Immature natural killer cell (primary cell): Measurements from ENCODE around the gene ZNF609. TPM values are rescaled to one million over a fixed set of nuclear protein-coding genes. Genes with fewer than 3 reads are reported as not detected.

ENCODE experiments used
- DNase-seq, 3 donors: peaks; one replicate each; pipeline ENCODE4 v3.0.0; 2022; ENCODE audit warnings: mixed read lengths in 1 of 3
- H3K27ac Mint-ChIP-seq, 6 donors: one replicate each; pipeline ENCODE4 v1.8.0; 2020; ENCODE audit warnings: mixed read lengths in 6 of 6, mild to moderate bottlenecking in 5 of 6, inconsistent platforms in 4 of 6, moderate library complexity in 3 of 6
- H3K27me3 Mint-ChIP-seq, 3 donors: one replicate each; pipeline ENCODE4 v1.8.0; 2020 to 2021; ENCODE audit warnings: low read depth in 3 of 3, mild to moderate bottlenecking in 3 of 3, mixed read lengths in 3 of 3, moderate library complexity in 3 of 3, inconsistent platforms in 1 of 3
- H3K36me3 Mint-ChIP-seq, 3 donors: one replicate each; pipeline ENCODE4 v1.8.0; 2020; ENCODE audit warnings: mixed read lengths in 3 of 3, inconsistent platforms in 2 of 3, mild to moderate bottlenecking in 2 of 3
- H3K4me1 Mint-ChIP-seq, 2 donors: one replicate each; pipeline ENCODE4 v1.8.0; 2020; ENCODE audit warnings: inconsistent platforms in 2 of 2, mild to moderate bottlenecking in 2 of 2, mixed read lengths in 2 of 2, moderate library complexity in 1 of 2
- H3K4me3 Mint-ChIP-seq, 5 donors: one replicate each; pipeline ENCODE4 v1.8.0; 2020; ENCODE audit warnings: mild to moderate bottlenecking in 5 of 5, mixed read lengths in 5 of 5, inconsistent platforms in 3 of 5, moderate library complexity in 3 of 5
- H3K9me3 Mint-ChIP-seq, 6 donors: one replicate each; pipeline ENCODE4 v1.8.0; 2020; ENCODE audit warnings: mild to moderate bottlenecking in 6 of 6, mixed read lengths in 6 of 6, inconsistent platforms in 4 of 6, moderate library complexity in 3 of 6
- polyA plus RNA-seq, 3 donors: library from polyadenylated mRNA; unstranded; fragments of 300-500 nt; fragmentation: Illumina TruSeq; gene quantifications; one replicate each; pipeline ENCODE4 v1.2.3, GENCODE V29; 2021

Gene ZNF609
- polyA plus RNA-seq, 3 donors from 2014 or later = 0.04 to 11.3 (median 2.6) TPM

- Mint-ChIP-seq H3K36me3 (no peaks in the 10 kb centered on the region), H3K4me1 (peaks cover 46 to 63% of the 10 kb centered on the region in 2 donors), H3K27ac (peak overlapping the region in 5 of 6 donors; percentile 83 to 94 (median 91)), H3K27me3 (peaks cover 11 to 19% (median 16%) of the 10 kb centered on the region in 3 donors), H3K9me3 (peaks cover 0 to 1% (median 0%) of the 10 kb centered on the region in 6 donors), H3K4me3 (peak overlapping the region; percentile 82 to 94 (median 91))
- no peak for DNase-seq
Observed at GRCh38 chr15:64701482-64702184, 241.3 kb downstream of the ZNF609 start.

GRCh38 chr15:64702816-64703631 is 242.6 kb downstream of the ZNF609 start:
- Mint-ChIP-seq H3K27ac (peak overlapping the region; percentile 83 to 94 (median 90)), H3K27me3 (peaks cover 11 to 19% (median 17%) of the 10 kb centered on the region in 3 donors), H3K9me3 (peaks cover 0 to 1% (median 0%) of the 10 kb centered on the region in 6 donors), H3K4me3 (peak overlapping the region; percentile 82 to 94 (median 91)), H3K36me3 (no peaks in the 10 kb centered on the region), H3K4me1 (peaks cover 43 to 57% of the 10 kb centered on the region in 2 donors)
- DNase-seq = peak; percentile 93 to 94 (median 94)

GRCh38 chr15:64703632-64703959 is 243.2 kb downstream of the ZNF609 start:
- Mint-ChIP-seq H3K27ac (peak overlapping the region; percentile 83 to 94 (median 90)), H3K9me3 (peaks cover 0 to 1% (median 0%) of the 10 kb centered on the region in 6 donors), H3K4me3 (peak overlapping the region; percentile 82 to 94 (median 91)), H3K27me3 (peaks cover 11 to 19% (median 17%) of the 10 kb centered on the region in 3 donors), H3K4me1 (peaks cover 43 to 52% of the 10 kb centered on the region in 2 donors), H3K36me3 (no peaks in the 10 kb centered on the region)
- no peak for DNase-seq

- Mint-ChIP-seq H3K27ac (peak overlapping the region in 3 of 6 donors; percentile 34 to 48 (median 41)), H3K4me3 (peak overlapping the region in 2 of 5 donors; percentile 48 to 53), H3K27me3 (peaks cover 11 to 19% (median 17%) of the 10 kb centered on the region in 3 donors)
Observed at GRCh38 chr15:64705006-64705405, 244.6 kb downstream of the ZNF609 start.

GRCh38 chr15:64706011-64706911 is 245.9 kb downstream of the ZNF609 start:
- Mint-ChIP-seq H3K27ac (peak overlapping the region in 2 of 6 donors; percentile 8 to 43), H3K9me3 (no peaks in the 10 kb centered on the region), H3K4me1 (peaks cover 23 to 25% of the 10 kb centered on the region in 2 donors), H3K36me3 (no peaks in the 10 kb centered on the region), H3K27me3 (peaks cover 11 to 19% (median 15%) of the 10 kb centered on the region in 3 donors), H3K4me3 (peak overlapping the region in 3 of 5 donors; percentile 5 to 40 (median 10))
- no peak for DNase-seq

More at GRCh38 chr15:64705006-64705405, 244.6 kb downstream of the ZNF609 start:
- peaks cover 0 to 1% (median 0%) of the 10 kb centered on the region in 6 donors for H3K9me3 Mint-ChIP-seq
- DNase-seq = no peak
- no peaks in the 10 kb centered on the region for H3K36me3 Mint-ChIP-seq
- peaks cover 35 to 38% of the 10 kb centered on the region in 2 donors for H3K4me1 Mint-ChIP-seq

- no peak for DNase-seq
- Mint-ChIP-seq H3K4me3 (no peak overlapping the region), H3K4me1 (no peaks in the 10 kb centered on the region), H3K36me3 (no peaks in the 10 kb centered on the region), H3K27ac (no peak overlapping the region), H3K27me3 (peaks cover 0 to 3% (median 3%) of the 10 kb centered on the region in 3 donors), H3K9me3 (no peaks in the 10 kb centered on the region)
Observed at GRCh38 chr15:64710676-64711428, 250.5 kb downstream of the ZNF609 start.

GRCh38 chr15:64712353-64712752 is 252.0 kb downstream of the ZNF609 start:
- H3K9me3 Mint-ChIP-seq = no peaks in the 10 kb centered on the region
- DNase-seq = no peak
- H3K27me3 Mint-ChIP-seq = no peaks in the 10 kb centered on the region
- H3K4me3 Mint-ChIP-seq = no peak overlapping the region
- no peaks in the 10 kb centered on the region for H3K36me3 Mint-ChIP-seq
- H3K4me1 Mint-ChIP-seq = no peaks in the 10 kb centered on the region
- H3K27ac Mint-ChIP-seq = no peak overlapping the region

- Mint-ChIP-seq H3K27me3 (peaks cover 0 to 1% (median 0%) of the 10 kb centered on the region in 3 donors), H3K9me3 (no peaks in the 10 kb centered on the region), H3K27ac (no peak overlapping the region), H3K36me3 (no peaks in the 10 kb centered on the region), H3K4me3 (no peak overlapping the region), H3K4me1 (no peaks in the 10 kb centered on the region)
- DNase-seq = no peak
Observed at GRCh38 chr15:64713592-64713991, 253.2 kb downstream of the ZNF609 start.

GRCh38 chr15:64716452-64716851 is 256.1 kb downstream of the ZNF609 start:
- Mint-ChIP-seq H3K36me3 (no peaks in the 10 kb centered on the region), H3K9me3 (no peaks in the 10 kb centered on the region), H3K27ac (no peak overlapping the region), H3K27me3 (peaks cover 0 to 1% (median 0%) of the 10 kb centered on the region in 3 donors), H3K4me3 (no peak overlapping the region), H3K4me1 (no peaks in the 10 kb centered on the region)
- DNase-seq = no peak

- no peak for DNase-seq
- no peaks in the 10 kb centered on the region for H3K36me3 Mint-ChIP-seq
- no peak overlapping the region for H3K27ac Mint-ChIP-seq
- H3K4me1 Mint-ChIP-seq = no peaks in the 10 kb centered on the region
- H3K27me3 Mint-ChIP-seq = peaks cover 0 to 3% (median 1%) of the 10 kb centered on the region in 3 donors
- H3K9me3 Mint-ChIP-seq = no peaks in the 10 kb centered on the region
- H3K4me3 Mint-ChIP-seq = no peak overlapping the region
Observed at GRCh38 chr15:64717130-64717529, 256.8 kb downstream of the ZNF609 start.

GRCh38 chr15:64717735-64718495 is 257.5 kb downstream of the ZNF609 start:
- Mint-ChIP-seq H3K27me3 (peaks cover 0 to 3% (median 1%) of the 10 kb centered on the region in 3 donors), H3K4me3 (no peak overlapping the region), H3K9me3 (no peaks in the 10 kb centered on the region), H3K27ac (no peak overlapping the region), H3K4me1 (no peaks in the 10 kb centered on the region), H3K36me3 (no peaks in the 10 kb centered on the region)
- no peak for DNase-seq

GRCh38 chr15:64720188-64720587 is 259.8 kb downstream of the ZNF609 start:
- Mint-ChIP-seq H3K9me3 (no peaks in the 10 kb centered on the region), H3K27me3 (peaks cover 0 to 3% (median 1%) of the 10 kb centered on the region in 3 donors), H3K4me1 (no peaks in the 10 kb centered on the region), H3K36me3 (no peaks in the 10 kb centered on the region), H3K4me3 (no peak overlapping the region), H3K27ac (no peak overlapping the region)
- no peak for DNase-seq
